Measurements from ENCODE around the gene AP5B1. TPM values are rescaled to one million over a fixed set of nuclear protein-coding genes. Genes with fewer than 3 reads are reported as not detected.

The AP5B1 gene
- total RNA-seq, 1 donor from 2014 or later = 16.6 TPM

DNA sequence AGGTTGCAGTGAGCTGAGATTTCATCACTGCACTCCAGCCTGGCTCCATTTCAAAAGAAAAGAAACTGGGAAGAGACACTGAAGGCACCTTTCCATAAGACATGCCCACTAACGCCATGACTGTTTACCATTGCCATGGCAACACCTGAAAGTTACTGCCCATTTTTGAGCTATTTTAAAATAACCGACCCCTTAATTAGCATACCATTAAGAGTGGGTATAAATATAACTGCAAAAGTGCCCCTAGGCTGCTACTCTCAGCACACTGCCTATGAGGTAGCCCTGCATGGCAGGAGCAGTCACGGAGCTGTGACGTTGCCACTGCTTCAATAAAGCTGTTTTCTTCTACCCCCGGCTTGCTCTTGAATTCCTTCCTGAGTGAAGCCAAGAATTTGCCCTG, 50.3 kb downstream of the AP5B1 start:
- Mint-ChIP-seq H3K27me3 (peaks cover 33% of the 10 kb centered on the region), H3K9me3 (no peaks in the 10 kb centered on the region), H3K4me3 (no peak overlapping the region), H3K36me3 (no peaks in the 10 kb centered on the region), H3K27ac (no peak overlapping the region), H3K4me1 (ENCODE audit: unreplicated experiment) (no peaks in the 10 kb centered on the region)
- TF ChIP-seq, protein P1, sequence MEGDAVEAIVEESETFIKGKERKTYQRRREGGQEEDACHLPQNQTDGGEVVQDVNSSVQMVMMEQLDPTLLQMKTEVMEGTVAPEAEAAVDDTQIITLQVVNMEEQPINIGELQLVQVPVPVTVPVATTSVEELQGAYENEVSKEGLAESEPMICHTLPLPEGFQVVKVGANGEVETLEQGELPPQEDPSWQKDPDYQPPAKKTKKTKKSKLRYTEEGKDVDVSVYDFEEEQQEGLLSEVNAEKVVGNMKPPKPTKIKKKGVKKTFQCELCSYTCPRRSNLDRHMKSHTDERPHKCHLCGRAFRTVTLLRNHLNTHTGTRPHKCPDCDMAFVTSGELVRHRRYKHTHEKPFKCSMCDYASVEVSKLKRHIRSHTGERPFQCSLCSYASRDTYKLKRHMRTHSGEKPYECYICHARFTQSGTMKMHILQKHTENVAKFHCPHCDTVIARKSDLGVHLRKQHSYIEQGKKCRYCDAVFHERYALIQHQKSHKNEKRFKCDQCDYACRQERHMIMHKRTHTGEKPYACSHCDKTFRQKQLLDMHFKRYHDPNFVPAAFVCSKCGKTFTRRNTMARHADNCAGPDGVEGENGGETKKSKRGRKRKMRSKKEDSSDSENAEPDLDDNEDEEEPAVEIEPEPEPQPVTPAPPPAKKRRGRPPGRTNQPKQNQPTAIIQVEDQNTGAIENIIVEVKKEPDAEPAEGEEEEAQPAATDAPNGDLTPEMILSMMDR (conservative IDR thresholded peaks at IDR 0.05) = no peak
- no peak for DNase-seq (ENCODE audit: extremely low spot score, unreplicated experiment)

DNA sequence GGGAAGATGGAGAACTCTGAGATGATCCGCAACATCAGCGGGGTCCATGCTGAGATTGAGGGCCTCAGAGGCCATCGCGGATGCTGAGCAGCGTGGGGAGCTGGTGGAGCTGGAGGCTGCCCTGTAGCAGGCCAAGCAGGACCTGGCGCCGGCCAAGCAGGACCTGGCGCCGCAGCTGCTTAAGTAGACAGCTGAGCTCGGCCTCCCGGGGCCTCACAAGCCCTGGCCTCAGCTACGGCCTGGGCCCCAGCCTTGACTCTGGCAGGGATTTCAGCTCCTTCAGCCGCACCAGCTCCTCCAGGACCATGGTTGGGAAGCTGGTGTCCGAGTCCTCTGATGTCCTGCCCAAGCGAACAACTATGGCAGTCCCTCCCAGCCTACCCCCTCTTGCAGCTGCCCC, 52.9 kb downstream of the AP5B1 start:
- TF ChIP-seq, protein P1 (conservative IDR thresholded peaks at IDR 0.05) = no peak
- no peak overlapping the region for H3K4me3 Mint-ChIP-seq
- no peaks in the 10 kb centered on the region for H3K9me3 Mint-ChIP-seq
- peaks cover 31% of the 10 kb centered on the region for H3K27me3 Mint-ChIP-seq
- H3K4me1 Mint-ChIP-seq (ENCODE audit: unreplicated experiment) = no peaks in the 10 kb centered on the region
- no peaks in the 10 kb centered on the region for H3K36me3 Mint-ChIP-seq
- no peak for DNase-seq (ENCODE audit: extremely low spot score, unreplicated experiment)
- H3K27ac Mint-ChIP-seq = no peak overlapping the region

DNA sequence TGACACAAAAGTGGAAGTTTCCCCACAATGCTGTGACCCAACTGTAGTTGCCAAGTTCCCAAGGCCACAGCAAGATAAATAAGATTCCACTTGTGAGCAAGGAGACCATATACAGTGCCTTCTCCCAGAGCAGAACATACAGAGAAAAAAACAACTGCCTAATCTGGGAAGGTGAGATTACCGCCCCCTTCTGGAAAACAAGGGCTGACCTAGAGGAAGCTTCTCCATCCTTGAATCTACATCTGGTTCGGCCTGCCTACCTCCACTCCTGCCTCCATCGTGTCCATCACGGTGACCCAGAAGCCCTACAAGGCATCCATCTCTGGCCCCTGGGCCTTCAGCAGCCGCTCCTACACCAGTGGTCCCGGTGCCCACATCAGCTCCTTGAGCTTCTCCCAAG, 54.1 kb downstream of the AP5B1 start:
- TF ChIP-seq, protein P1 (conservative IDR thresholded peaks at IDR 0.05) = no peak
- Mint-ChIP-seq H3K27me3 (peaks cover 27% of the 10 kb centered on the region), H3K27ac (no peak overlapping the region), H3K4me3 (no peak overlapping the region), H3K4me1 (ENCODE audit: unreplicated experiment) (no peaks in the 10 kb centered on the region), H3K36me3 (no peaks in the 10 kb centered on the region), H3K9me3 (no peaks in the 10 kb centered on the region)
- DNase-seq (ENCODE audit: extremely low spot score, unreplicated experiment) = no peak

Other genes starting within 250 kb of the AP5B1 start
- 71.8 and 74.1 TPM in 2 replicates for gene LTBP3, start 222.6 kb downstream of the AP5B1 start, total RNA-seq (ENCODE audit: low replicate concordance)
- gene ZNRD2, start 210.5 kb downstream of the AP5B1 start, total RNA-seq (ENCODE audit: low replicate concordance) = 32.2 and 33.9 TPM in 2 replicates
- gene FAM89B, start 208.4 kb downstream of the AP5B1 start, total RNA-seq (ENCODE audit: low replicate concordance) = 55.7 and 56.1 TPM in 2 replicates
- gene EHBP1L1, start 204.9 kb downstream of the AP5B1 start, total RNA-seq (ENCODE audit: low replicate concordance) = 10.9 and 14.7 TPM in 2 replicates
- gene KCNK7, start 185.2 kb downstream of the AP5B1 start, total RNA-seq (ENCODE audit: low replicate concordance) = 0.36 and 1.1 TPM in 2 replicates
- 56.7 and 61.9 TPM in 2 replicates for gene MAP3K11, start 166.8 kb downstream of the AP5B1 start, total RNA-seq (ENCODE audit: low replicate concordance)
- gene PCNX3, start 165.2 kb downstream of the AP5B1 start, total RNA-seq (ENCODE audit: low replicate concordance) = 44.9 and 49.2 TPM in 2 replicates
- gene SIPA1, start 142.9 kb downstream of the AP5B1 start, total RNA-seq (ENCODE audit: low replicate concordance) = 26.5 and 26.8 TPM in 2 replicates
- 64.8 and 80.0 TPM in 2 replicates for gene RELA, start 118.1 kb downstream of the AP5B1 start, total RNA-seq (ENCODE audit: low replicate concordance)
- 61.7 and 77.6 TPM in 2 replicates for gene KAT5, start 68.7 kb downstream of the AP5B1 start, total RNA-seq (ENCODE audit: low replicate concordance)
- 51.7 and 69.4 TPM in 2 replicates for gene RNASEH2C, start 60.2 kb downstream of the AP5B1 start, total RNA-seq (ENCODE audit: low replicate concordance)
- 7.7 and 39.8 TPM in 2 replicates for gene OVOL1, start 6.1 kb upstream of the AP5B1 start, total RNA-seq (ENCODE audit: low replicate concordance)
- gene SNX32, start 53.0 kb upstream of the AP5B1 start, total RNA-seq (ENCODE audit: low replicate concordance) = 0.76 and 4.2 TPM in 2 replicates
- 947 and 981 TPM in 2 replicates for gene CFL1, start 77.2 kb upstream of the AP5B1 start, total RNA-seq (ENCODE audit: low replicate concordance)
- 67.9 and 72.4 TPM in 2 replicates for gene MUS81, start 79.5 kb upstream of the AP5B1 start, total RNA-seq (ENCODE audit: low replicate concordance)
- 5.5 and 24.5 TPM in 2 replicates for gene EFEMP2, start 91.8 kb upstream of the AP5B1 start, total RNA-seq (ENCODE audit: low replicate concordance)
- not detected in 2 replicates for gene CTSW, start 98.9 kb upstream of the AP5B1 start, total RNA-seq (ENCODE audit: low replicate concordance)
- 50.9 and 74.7 TPM in 2 replicates for gene FIBP, start 107.5 kb upstream of the AP5B1 start, total RNA-seq (ENCODE audit: low replicate concordance)
- 8.2 and 14.3 TPM in 2 replicates for gene CCDC85B, start 109.7 kb upstream of the AP5B1 start, total RNA-seq (ENCODE audit: low replicate concordance)
- 2.1 and 11.1 TPM in 2 replicates for gene FOSL1, start 119.4 kb upstream of the AP5B1 start, total RNA-seq (ENCODE audit: low replicate concordance)
- 27.9 and 31.2 TPM in 2 replicates for gene C11orf68, start 138.1 kb upstream of the AP5B1 start, total RNA-seq (ENCODE audit: low replicate concordance)
- 49.3 and 66.1 TPM in 2 replicates for gene DRAP1, start 138.4 kb upstream of the AP5B1 start, total RNA-seq (ENCODE audit: low replicate concordance)
- 0.68 TPM in 1 of 2 replicates, not detected in the other for gene TSGA10IP, start 164.5 kb upstream of the AP5B1 start, total RNA-seq (ENCODE audit: low replicate concordance)
- 38.9 and 46.0 TPM in 2 replicates for gene SART1, start 180.8 kb upstream of the AP5B1 start, total RNA-seq (ENCODE audit: low replicate concordance)
- 38.4 and 44.8 TPM in 2 replicates for gene EIF1AD, start 221.2 kb upstream of the AP5B1 start, total RNA-seq (ENCODE audit: low replicate concordance)
- 164 and 266 TPM in 2 replicates for gene BANF1, start 221.5 kb upstream of the AP5B1 start, total RNA-seq (ENCODE audit: low replicate concordance)
- 5.7 TPM in 1 of 2 replicates, not detected in the other for gene CST6, start 231.0 kb upstream of the AP5B1 start, total RNA-seq (ENCODE audit: low replicate concordance)
- gene CATSPER1, start 245.5 kb upstream of the AP5B1 start, total RNA-seq (ENCODE audit: low replicate concordance) = not detected in 2 replicates

Data from type B pancreatic cell (in vitro differentiated cells).